B cell (primary cell): ENCODE data around the gene JPH2. TPM values are rescaled to one million over a fixed set of nuclear protein-coding genes. Genes with fewer than 3 reads are reported as not detected.
A peak's percentile ranks its signal among the peaks of the same experiment; 100 is the strongest.

ENCODE experiments used
- ATAC-seq: fragments of 200-7000 bp; cut with Tn5 transposase; one replicate; pipeline ENCODE4 v1.10.0; 2021; ENCODE audit warnings: low read depth, mild to moderate bottlenecking, moderate number of reproducible peaks, moderate library complexity
- CTCF ChIA-PET: fragments of 350-600 bp; sonication (Branson Sonifier 250); formaldehyde crosslinking; loops from one replicate; lab custom pipeline; 2021; ENCODE audit warnings: antibody characterized with exemption, inconsistent platforms; lab: Charles Lee
- POLR2A ChIA-PET: fragments of 350-600 bp; sonication (Branson Sonifier 250); formaldehyde crosslinking; loops from one replicate; lab custom pipeline; 2021; ENCODE audit warnings: antibody characterized with exemption; lab: Charles Lee
- DNase-seq: peaks from one replicate; pipeline ENCODE4 v3.0.0; 2013
- H2AFZ ChIP-seq: 2 replicates; pipeline ENCODE4 v1.6.1; 2012; ENCODE audit warnings: mild to moderate bottlenecking, low read depth, low read length; ENCODE audit not compliant: insufficient read depth, poor library complexity, severe bottlenecking
- H3K27ac ChIP-seq, 2 donors: 1 replicate in 1 of 2; 2 replicates in 1 of 2; pipeline ENCODE4 v1.5.1; 2012 to 2013; ENCODE audit warnings: low read length in 2 of 2, mild to moderate bottlenecking in 2 of 2, moderate library complexity in 1 of 2
- H3K27me3 ChIP-seq, 4 experiments: fragments of 200-600 bp in 1 of 4; sonication (generic) in 1 of 4; replicated peaks in 1 of 4; 1 replicate in 2 of 4; 2 replicates in 2 of 4; pipeline versions ENCODE4 v1.6.1 to v1.7.0; 2013 to 2016; ENCODE audit warnings: low read length in 3 of 4, mild to moderate bottlenecking in 2 of 4, mixed read lengths in 1 of 4, moderate library complexity in 1 of 4; ENCODE audit not compliant: insufficient read depth in 4 of 4, control insufficient read depth in 3 of 4; ENCODE audit errors: control extremely low read depth in 1 of 4
- H3K36me3 ChIP-seq, 2 experiments: replicated peaks in 1 of 2; 1 replicate in 1 of 2; 2 replicates in 1 of 2; pipeline versions ENCODE4 v1.6.1 to v1.7.1; 2013; ENCODE audit warnings: low read length in 1 of 2; ENCODE audit not compliant: insufficient read depth in 2 of 2, control insufficient read depth in 1 of 2; ENCODE audit errors: control extremely low read depth in 1 of 2, extremely low read depth in 1 of 2
- H3K4me1 ChIP-seq, 2 donors: fragments of 200-600 bp in 1 of 2; sonication (generic) in 1 of 2; 1 replicate in 1 of 2; 2 replicates in 1 of 2; pipeline versions ENCODE4 v1.5.1 to v1.6.1; 2013 to 2017; ENCODE audit warnings: low read length in 2 of 2; ENCODE audit not compliant: control insufficient read depth in 2 of 2, insufficient read depth in 2 of 2
- H3K4me2 ChIP-seq: replicated peaks from 2 replicates; pipeline ENCODE3; 2012; ENCODE audit warnings: mild to moderate bottlenecking, low read depth, low read length; ENCODE audit not compliant: poor library complexity, severe bottlenecking
- H3K4me3 ChIP-seq, 5 experiments: fragments of 200-600 bp in 1 of 5; sonication (generic) in 1 of 5; 1 replicate in 3 of 5; 2 replicates in 2 of 5; pipeline versions ENCODE4 v1.5.1 to v1.7.0; 2011 to 2016; ENCODE audit warnings: low read length in 4 of 5, mild to moderate bottlenecking in 4 of 5, low read depth in 2 of 5, control low read depth in 1 of 5, moderate library complexity in 1 of 5; ENCODE audit not compliant: insufficient read depth in 1 of 5; ENCODE audit errors: control extremely low read depth in 1 of 5, extremely low read depth in 1 of 5
- H3K79me2 ChIP-seq: fragments of 200-600 bp; sonication (generic); one replicate; pipeline ENCODE4 v1.6.0; 2016; ENCODE audit warnings: low read length; ENCODE audit not compliant: control insufficient read depth, insufficient read depth
- H3K9ac ChIP-seq: fragments of 200-600 bp; sonication (generic); 2 replicates; pipeline ENCODE4 v1.6.1; 2017; ENCODE audit warnings: mild to moderate bottlenecking, low read length, moderate library complexity
- H3K9me3 ChIP-seq, 3 donors: one replicate each; pipeline versions ENCODE4 v1.6.1 to v1.7.1; 2013; ENCODE audit warnings: low read length in 2 of 3; ENCODE audit not compliant: control insufficient read depth in 2 of 3, insufficient read depth in 1 of 3; ENCODE audit errors: control extremely low read depth in 1 of 3
- H4K20me1 ChIP-seq: 2 replicates; pipeline ENCODE4 v1.6.0; 2012; ENCODE audit warnings: mild to moderate bottlenecking, low read length; ENCODE audit not compliant: insufficient read depth, control insufficient read depth, poor library complexity, severe bottlenecking
- H3K27ac Mint-ChIP-seq: one replicate; pipeline ENCODE4 v1.8.0; 2021; ENCODE audit warnings: mixed read lengths
- H3K27me3 Mint-ChIP-seq: one replicate; pipeline ENCODE4 v1.8.0; 2021; ENCODE audit warnings: mixed read lengths
- H3K4me1 Mint-ChIP-seq: one replicate; pipeline ENCODE4 v1.8.0; 2021; ENCODE audit warnings: mixed read lengths
- H3K4me3 Mint-ChIP-seq: one replicate; pipeline ENCODE4 v1.8.0; 2021; ENCODE audit warnings: mixed read lengths
- H3K9me3 Mint-ChIP-seq: one replicate; pipeline ENCODE4 v1.8.0; 2022; ENCODE audit warnings: mixed read lengths; ENCODE audit not compliant: insufficient read depth
- EZH2 ChIP-seq: IDR thresholded peaks from 2 replicates; pipeline ENCODE4 v1.6.1; 2012; ENCODE audit warnings: borderline replicate concordance, low read depth, mild to moderate bottlenecking, moderate library complexity, low read length; ENCODE audit not compliant: insufficient read depth, poor library complexity, severe bottlenecking
- WGBS: methylation state at CpG from one replicate; pipeline ENCODE4 v1.1.5; 2013; ENCODE audit warnings: missing lambda C conversion rate; ENCODE audit not compliant: insufficient coverage; 5-methylcytosine and 5-hydroxymethylcytosine counted together
- intact Hi-C: fragments of 100-400 bp; cut with micrococcal nuclease; formaldehyde crosslinking; loops from one replicate; pipeline ENCODE4 v1.10.0; 2022
- polyA plus RNA-seq: library from polyadenylated mRNA; depleted of rRNA; stranded (reverse); fragments of >200 nt; gene quantifications from 2 replicates; pipeline ENCODE4 v1.2.3, GENCODE V29; 2012
- total RNA-seq, 2 donors: library from RNA; stranded (reverse); fragments of 120-200 nt in 1 of 2; gene quantifications; 1 replicate in 1 of 2; 2 replicates in 1 of 2; pipeline versions ENCODE4 v1.2.3 to v1.2.4, GENCODE V29; 2013 to 2022
- TF ChIP-seq, protein P1 (sequence below): fragments of 200-600 bp; IDR thresholded peaks from one replicate; pipeline ENCODE4 v1.8.0; 2022; ENCODE audit warnings: antibody characterized with exemption, mild to moderate bottlenecking

JPH2 gene
- total and polyA plus RNA-seq, 2 donors (not counting 1 experiment from before 2014, with no cell fraction given): 0.10 TPM; not detected in 1

DNA sequence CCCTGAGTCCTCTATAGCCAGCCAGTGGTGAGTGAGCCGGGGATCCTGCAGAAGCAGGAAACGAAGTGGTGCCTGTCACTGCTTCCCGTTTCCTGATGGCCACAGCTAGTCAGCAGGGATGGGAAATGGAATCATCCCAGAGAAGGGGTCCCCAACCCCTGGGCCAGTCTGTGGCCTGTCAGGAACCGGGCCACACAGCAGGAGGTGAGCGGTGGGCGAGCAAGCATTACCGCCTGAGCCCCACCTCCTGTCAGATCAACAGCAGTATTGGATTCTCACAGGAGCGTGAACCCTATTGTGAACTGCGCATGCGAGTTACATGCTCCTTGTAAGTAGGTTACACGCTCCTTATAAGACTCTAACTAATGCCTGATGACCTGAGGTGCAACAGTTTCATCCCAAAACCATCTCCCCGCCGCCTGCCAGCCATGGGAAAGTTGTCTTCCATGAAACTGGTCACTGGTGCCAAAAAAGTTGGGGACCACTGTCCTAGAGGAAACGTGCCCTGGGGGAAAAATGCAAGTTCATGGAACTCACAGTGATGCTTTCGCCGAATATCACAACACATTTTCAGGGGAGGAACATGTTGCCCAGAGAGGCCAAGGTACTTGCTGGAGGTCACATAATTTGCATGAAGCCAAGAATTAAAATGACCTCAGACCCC lies 113.8 kb downstream of the JPH2 start:
- Histone ChIP-seq H3K9me3 (peaks cover 0 to 4% (median 0%) of the 10 kb centered on the region in 3 donors), H3K79me2 (no peaks in the 10 kb centered on the region), H2AFZ (no peak overlapping the region), H3K4me3 (no peak overlapping the region), H3K27me3 (peaks cover 0 to 2% (median 0%) of the 10 kb centered on the region in 4 experiments), H3K36me3 (no peaks in the 10 kb centered on the region), H3K9ac (no peak overlapping the region), H3K27ac (no peak overlapping the region), H3K4me2 (no peak overlapping the region), H3K4me1 (peaks cover 24 to 44% of the 10 kb centered on the region in 2 donors), H4K20me1 (no peaks in the 10 kb centered on the region)
- POLR2A ChIA-PET: no interaction called here
- H3K4me3 Mint-ChIP-seq: no peak overlapping the region
- no peaks in the 10 kb centered on the region for H3K27me3 Mint-ChIP-seq
- intact Hi-C loops: no loop called here
- no peaks in the 10 kb centered on the region for H3K9me3 Mint-ChIP-seq
- no peak for TF ChIP-seq EZH2
- TF ChIP-seq, protein P1, sequence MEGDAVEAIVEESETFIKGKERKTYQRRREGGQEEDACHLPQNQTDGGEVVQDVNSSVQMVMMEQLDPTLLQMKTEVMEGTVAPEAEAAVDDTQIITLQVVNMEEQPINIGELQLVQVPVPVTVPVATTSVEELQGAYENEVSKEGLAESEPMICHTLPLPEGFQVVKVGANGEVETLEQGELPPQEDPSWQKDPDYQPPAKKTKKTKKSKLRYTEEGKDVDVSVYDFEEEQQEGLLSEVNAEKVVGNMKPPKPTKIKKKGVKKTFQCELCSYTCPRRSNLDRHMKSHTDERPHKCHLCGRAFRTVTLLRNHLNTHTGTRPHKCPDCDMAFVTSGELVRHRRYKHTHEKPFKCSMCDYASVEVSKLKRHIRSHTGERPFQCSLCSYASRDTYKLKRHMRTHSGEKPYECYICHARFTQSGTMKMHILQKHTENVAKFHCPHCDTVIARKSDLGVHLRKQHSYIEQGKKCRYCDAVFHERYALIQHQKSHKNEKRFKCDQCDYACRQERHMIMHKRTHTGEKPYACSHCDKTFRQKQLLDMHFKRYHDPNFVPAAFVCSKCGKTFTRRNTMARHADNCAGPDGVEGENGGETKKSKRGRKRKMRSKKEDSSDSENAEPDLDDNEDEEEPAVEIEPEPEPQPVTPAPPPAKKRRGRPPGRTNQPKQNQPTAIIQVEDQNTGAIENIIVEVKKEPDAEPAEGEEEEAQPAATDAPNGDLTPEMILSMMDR: no peak
- no peak for ATAC-seq
- no peak for DNase-seq
- 64% methylated on average over 14 of the region's 16 CpGs for WGBS
- CTCF ChIA-PET: interaction anchor here (0.8 to 1.0 kb wide), 2 partner anchors 8 to 17 kb away, joined by 3 read pairs; no protein-coding TSS in a partner anchor
- H3K27ac Mint-ChIP-seq: peak overlapping the region; percentile 22
- H3K4me1 Mint-ChIP-seq: peaks cover 41% of the 10 kb centered on the region

DNA sequence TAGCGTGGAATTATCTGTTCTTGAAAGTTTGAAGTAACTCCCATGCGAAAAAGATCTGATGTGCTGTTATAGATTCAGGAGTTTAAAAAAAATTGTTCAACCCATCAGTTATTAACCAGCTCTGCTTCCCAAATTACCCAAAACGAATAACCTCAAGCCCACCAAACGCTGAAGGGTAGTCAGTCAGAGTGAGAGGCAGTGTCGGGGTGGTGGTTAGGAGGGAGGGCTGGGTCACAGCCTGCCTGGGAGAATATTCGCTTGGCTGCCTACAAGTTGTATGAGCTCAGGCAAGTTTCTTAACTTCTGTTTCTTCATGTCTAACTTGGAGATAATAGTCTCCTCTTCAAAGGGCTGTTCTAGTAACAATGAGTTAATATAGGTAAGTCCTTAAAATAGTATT lies 114.6 kb downstream of the JPH2 start:
- H3K4me1 Mint-ChIP-seq: peaks cover 48% of the 10 kb centered on the region
- peak overlapping the region; percentile 32 for H3K27ac Mint-ChIP-seq
- Histone ChIP-seq H3K4me1 (peaks cover 24 to 49% of the 10 kb centered on the region in 2 donors), H3K36me3 (no peaks in the 10 kb centered on the region), H3K4me2 (no peak overlapping the region), H3K9ac (no peak overlapping the region), H3K27ac (no peak overlapping the region), H3K79me2 (no peaks in the 10 kb centered on the region), H2AFZ (no peak overlapping the region), H3K4me3 (no peak overlapping the region), H4K20me1 (no peaks in the 10 kb centered on the region), H3K27me3 (peaks cover 0 to 2% (median 0%) of the 10 kb centered on the region in 4 experiments), H3K9me3 (peaks cover 0 to 4% (median 0%) of the 10 kb centered on the region in 3 donors)
- H3K27me3 Mint-ChIP-seq: no peaks in the 10 kb centered on the region
- CTCF ChIA-PET: interaction anchor here (0.8 to 1.4 kb wide), 4 partner anchors 8 to 16 kb away, joined by 3 to 5 read pairs (median 4); no protein-coding TSS in a partner anchor
- peak overlapping the region; percentile 10 for H3K4me3 Mint-ChIP-seq
- WGBS: no CpG with 5 or more reads among the region's 6 CpGs
- intact Hi-C loops: no loop called here
- H3K9me3 Mint-ChIP-seq: no peaks in the 10 kb centered on the region
- DNase-seq: no peak
- TF ChIP-seq, protein P1: no peak
- no peak for TF ChIP-seq EZH2
- ATAC-seq: peak; percentile 23
- POLR2A ChIA-PET: no interaction called here
